GM03348 (cell line): ENCODE data around the gene IQUB.
"Not testable (repeated sequence)": the region's sequence is repeated elsewhere in the genome, so short reads cannot be mapped to it uniquely, and the experiment has no call there.

ENCODE experiments used
- DNase-seq: peaks from one replicate; pipeline ENCODE4 v3.0.0; 2012; ENCODE audit warnings: low spot score

IQUB gene

GRCh38 chr7:123415625-123416024, 118.8 kb downstream of the IQUB start:
- no peak for DNase-seq

GRCh38 chr7:123410273-123410904, 124.0 kb downstream of the IQUB start:
- no peak for DNase-seq

- not testable (repeated sequence) for DNase-seq
Observed at GRCh38 chr7:123407951-123408350, 126.4 kb downstream of the IQUB start.
